ENCODE measurements around the gene SPRR5. TPM values are rescaled to one million over a fixed set of nuclear protein-coding genes. Genes with fewer than 3 reads are reported as not detected.

The SPRR5 gene, protein sequence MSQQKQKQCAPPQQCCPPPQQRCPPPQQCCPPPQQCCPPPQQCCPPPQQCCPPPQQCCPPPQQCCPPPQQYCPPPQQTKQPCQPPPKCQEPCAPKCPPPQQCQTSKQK
- polyA plus RNA-seq (2013) = not detected

GRCh38 chr1:152946651-152947256, at the start of gene SPRR5:
Gene SPRR5, plus strand, starts transcription at chr1:152947206. Its CDS starts 1,349 bp downstream, at chr1:152948555.
- CTCF ChIA-PET = no interaction called here
- 95% methylated on average over 2 of the region's 4 CpGs for WGBS (ENCODE audit: insufficient coverage)
- H3K4me3 ChIP-seq (ENCODE audit: control insufficient read depth in 1 of 7, extremely low read depth in 1 of 7, insufficient read depth in 4 of 7, low read depth in 2 of 7, low read length in 6 of 7) = no peak within 1 kb of the TSS
- no peaks in the 10 kb centered on the region for H3K9me3 ChIP-seq (ENCODE audit: control extremely low read depth in 1 of 5, control insufficient read depth in 4 of 5, insufficient read depth in 2 of 5, low read depth in 1 of 5, low read length in 4 of 5)
- H3K27ac ChIP-seq (ENCODE audit: insufficient read depth in 1 of 2, low read depth in 1 of 2, low read length in 2 of 2, poor library complexity in 1 of 2, severe bottlenecking in 2 of 2) = no peak within 1 kb of the TSS
- POLR2A ChIA-PET = no interaction called here
- no peaks in the 10 kb centered on the region for H3K4me1 ChIP-seq (ENCODE audit: control extremely low read depth in 1 of 4, control insufficient read depth in 4 of 4, insufficient read depth in 4 of 4, low read length in 3 of 4)
- no peak for DNase-seq
- H3K36me3 ChIP-seq (ENCODE audit: control insufficient read depth in 4 of 4, insufficient read depth in 4 of 4, low read length in 3 of 4) = no peaks in the 10 kb centered on the region
- H3K27me3 ChIP-seq (replicated peaks in 2 of 5; ENCODE audit: control insufficient read depth in 4 of 5, insufficient read depth in 5 of 5, low read length in 4 of 5) = peaks cover 0 to 5% (median 2%) of the 10 kb centered on the region in 5 experiments

- Histone ChIP-seq H3K9me3 (ENCODE audit: control extremely low read depth in 1 of 5, control insufficient read depth in 4 of 5, insufficient read depth in 2 of 5, low read depth in 1 of 5, low read length in 4 of 5) (no peaks in the 10 kb centered on the region), H3K4me1 (ENCODE audit: control extremely low read depth in 1 of 4, control insufficient read depth in 4 of 4, insufficient read depth in 4 of 4, low read length in 3 of 4) (no peaks in the 10 kb centered on the region), H3K36me3 (ENCODE audit: control insufficient read depth in 4 of 4, insufficient read depth in 4 of 4, low read length in 3 of 4) (no peaks in the 10 kb centered on the region), H3K4me3 (ENCODE audit: control insufficient read depth in 1 of 7, extremely low read depth in 1 of 7, insufficient read depth in 4 of 7, low read depth in 2 of 7, low read length in 6 of 7) (no peak overlapping the region), H3K27me3 (replicated peaks in 2 of 5; ENCODE audit: control insufficient read depth in 4 of 5, insufficient read depth in 5 of 5, low read length in 4 of 5) (peaks cover 0 to 16% (median 0%) of the 10 kb centered on the region in 5 experiments), H3K27ac (ENCODE audit: insufficient read depth in 1 of 2, low read depth in 1 of 2, low read length in 2 of 2, poor library complexity in 1 of 2, severe bottlenecking in 2 of 2) (no peak overlapping the region)
- no peak for DNase-seq
- WGBS (ENCODE audit: insufficient coverage) = 100% methylated on average over 2 of the region's 4 CpGs
- POLR2A ChIA-PET = no interaction called here
- CTCF ChIA-PET = no interaction called here
Observed at GRCh38 chr1:152899027-152899426, 48.0 kb upstream of the SPRR5 start.

DNA sequence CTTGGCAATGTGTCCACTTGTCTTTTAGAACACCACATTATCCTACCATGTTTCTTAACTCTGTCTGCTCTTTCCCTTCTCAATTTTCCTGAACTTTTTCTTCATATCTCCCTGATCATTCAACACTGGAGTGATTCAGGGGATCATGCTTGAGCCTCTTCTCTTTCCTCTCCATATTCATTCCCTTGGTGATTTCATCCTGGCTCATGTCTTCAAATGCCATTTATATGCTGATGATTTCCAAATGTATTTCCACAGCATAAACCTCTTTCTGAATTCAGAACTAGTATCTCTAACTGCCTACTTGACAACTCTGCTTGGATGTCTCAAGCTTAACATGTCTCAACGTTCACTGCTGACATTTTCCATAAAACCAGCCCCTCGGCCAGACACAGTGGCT, 47.1 kb upstream of the SPRR5 start:
- DNase-seq = no peak
- no peaks in the 10 kb centered on the region for H3K4me1 ChIP-seq (ENCODE audit: control extremely low read depth in 1 of 4, control insufficient read depth in 4 of 4, insufficient read depth in 4 of 4, low read length in 3 of 4)
- H3K9me3 ChIP-seq (ENCODE audit: control extremely low read depth in 1 of 5, control insufficient read depth in 4 of 5, insufficient read depth in 2 of 5, low read depth in 1 of 5, low read length in 4 of 5) = no peaks in the 10 kb centered on the region
- no peak overlapping the region for H3K27ac ChIP-seq (ENCODE audit: insufficient read depth in 1 of 2, low read depth in 1 of 2, low read length in 2 of 2, poor library complexity in 1 of 2, severe bottlenecking in 2 of 2)
- no CpG with 5 or more reads among the region's 2 CpGs for WGBS (ENCODE audit: insufficient coverage)
- H3K36me3 ChIP-seq (ENCODE audit: control insufficient read depth in 4 of 4, insufficient read depth in 4 of 4, low read length in 3 of 4) = no peaks in the 10 kb centered on the region
- H3K4me3 ChIP-seq (ENCODE audit: control insufficient read depth in 1 of 7, extremely low read depth in 1 of 7, insufficient read depth in 4 of 7, low read depth in 2 of 7, low read length in 6 of 7) = no peak overlapping the region
- POLR2A ChIA-PET = no interaction called here
- peaks cover 0 to 17% (median 1%) of the 10 kb centered on the region in 5 experiments for H3K27me3 ChIP-seq (replicated peaks in 2 of 5; ENCODE audit: control insufficient read depth in 4 of 5, insufficient read depth in 5 of 5, low read length in 4 of 5)
- CTCF ChIA-PET = no interaction called here

DNA sequence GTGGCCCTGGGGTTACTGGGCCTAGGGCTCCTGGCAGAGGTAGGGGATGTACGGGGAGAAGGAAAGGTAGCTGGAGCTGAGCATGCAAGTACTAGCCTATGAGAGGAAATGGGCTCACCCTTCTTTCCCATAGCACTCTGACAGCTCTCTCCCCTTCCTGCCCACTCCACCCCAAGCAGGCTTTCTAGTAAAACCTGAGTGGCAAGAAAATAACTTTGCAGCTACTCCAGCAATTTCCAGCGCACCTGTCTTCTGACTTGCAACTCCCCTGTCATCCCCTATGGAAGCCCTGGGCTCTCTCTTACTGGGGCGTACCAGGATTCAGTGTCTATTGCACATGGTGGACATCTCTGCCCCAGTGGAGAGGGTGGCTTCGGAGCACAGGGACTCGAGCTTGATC, 45.4 kb upstream of the SPRR5 start:
- POLR2A ChIA-PET = no interaction called here
- CTCF ChIA-PET = no interaction called here
- no peak overlapping the region for H3K4me3 ChIP-seq (ENCODE audit: control insufficient read depth in 1 of 7, extremely low read depth in 1 of 7, insufficient read depth in 4 of 7, low read depth in 2 of 7, low read length in 6 of 7)
- no peak for DNase-seq
- H3K4me1 ChIP-seq (ENCODE audit: control extremely low read depth in 1 of 4, control insufficient read depth in 4 of 4, insufficient read depth in 4 of 4, low read length in 3 of 4) = no peaks in the 10 kb centered on the region
- H3K27ac ChIP-seq (ENCODE audit: insufficient read depth in 1 of 2, low read depth in 1 of 2, low read length in 2 of 2, poor library complexity in 1 of 2, severe bottlenecking in 2 of 2) = no peak overlapping the region
- 100% methylated on average over 3 of the region's 5 CpGs for WGBS (ENCODE audit: insufficient coverage)
- no peaks in the 10 kb centered on the region for H3K36me3 ChIP-seq (ENCODE audit: control insufficient read depth in 4 of 4, insufficient read depth in 4 of 4, low read length in 3 of 4)
- H3K9me3 ChIP-seq (ENCODE audit: control extremely low read depth in 1 of 5, control insufficient read depth in 4 of 5, insufficient read depth in 2 of 5, low read depth in 1 of 5, low read length in 4 of 5) = no peaks in the 10 kb centered on the region
- peaks cover 0 to 23% (median 2%) of the 10 kb centered on the region in 5 experiments for H3K27me3 ChIP-seq (replicated peaks in 2 of 5; ENCODE audit: control insufficient read depth in 4 of 5, insufficient read depth in 5 of 5, low read length in 4 of 5)

DNA sequence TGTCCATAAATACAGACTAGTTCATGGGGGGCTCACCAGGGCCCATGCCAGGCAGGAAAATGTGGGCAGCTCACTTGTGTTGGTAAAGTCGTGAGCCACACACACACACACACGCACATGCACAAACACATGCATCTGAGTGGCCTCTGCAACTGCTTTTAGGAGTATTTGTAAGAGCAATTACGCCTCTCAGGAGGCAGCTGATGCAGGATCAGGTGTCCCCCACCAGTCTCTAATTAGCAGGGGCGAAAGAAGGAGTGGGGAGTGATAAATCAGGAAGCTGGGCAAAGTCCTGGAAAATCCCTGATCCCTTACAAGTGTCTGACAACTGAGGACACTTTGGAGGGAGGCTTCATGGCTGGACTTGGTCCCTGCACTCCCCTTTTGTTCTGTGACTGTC, 44.4 kb upstream of the SPRR5 start:
- H3K4me3 ChIP-seq (ENCODE audit: control insufficient read depth in 1 of 7, extremely low read depth in 1 of 7, insufficient read depth in 4 of 7, low read depth in 2 of 7, low read length in 6 of 7) = no peak overlapping the region
- peaks cover 0 to 22% (median 2%) of the 10 kb centered on the region in 5 experiments for H3K27me3 ChIP-seq (replicated peaks in 2 of 5; ENCODE audit: control insufficient read depth in 4 of 5, insufficient read depth in 5 of 5, low read length in 4 of 5)
- CTCF ChIA-PET = no interaction called here
- H3K27ac ChIP-seq (ENCODE audit: insufficient read depth in 1 of 2, low read depth in 1 of 2, low read length in 2 of 2, poor library complexity in 1 of 2, severe bottlenecking in 2 of 2) = no peak overlapping the region
- WGBS (ENCODE audit: insufficient coverage) = 72% methylated on average over 3 of the region's 4 CpGs
- no peak for DNase-seq
- H3K9me3 ChIP-seq (ENCODE audit: control extremely low read depth in 1 of 5, control insufficient read depth in 4 of 5, insufficient read depth in 2 of 5, low read depth in 1 of 5, low read length in 4 of 5) = no peaks in the 10 kb centered on the region
- H3K36me3 ChIP-seq (ENCODE audit: control insufficient read depth in 4 of 4, insufficient read depth in 4 of 4, low read length in 3 of 4) = no peaks in the 10 kb centered on the region
- POLR2A ChIA-PET = no interaction called here
- no peaks in the 10 kb centered on the region for H3K4me1 ChIP-seq (ENCODE audit: control extremely low read depth in 1 of 4, control insufficient read depth in 4 of 4, insufficient read depth in 4 of 4, low read length in 3 of 4)

DNA sequence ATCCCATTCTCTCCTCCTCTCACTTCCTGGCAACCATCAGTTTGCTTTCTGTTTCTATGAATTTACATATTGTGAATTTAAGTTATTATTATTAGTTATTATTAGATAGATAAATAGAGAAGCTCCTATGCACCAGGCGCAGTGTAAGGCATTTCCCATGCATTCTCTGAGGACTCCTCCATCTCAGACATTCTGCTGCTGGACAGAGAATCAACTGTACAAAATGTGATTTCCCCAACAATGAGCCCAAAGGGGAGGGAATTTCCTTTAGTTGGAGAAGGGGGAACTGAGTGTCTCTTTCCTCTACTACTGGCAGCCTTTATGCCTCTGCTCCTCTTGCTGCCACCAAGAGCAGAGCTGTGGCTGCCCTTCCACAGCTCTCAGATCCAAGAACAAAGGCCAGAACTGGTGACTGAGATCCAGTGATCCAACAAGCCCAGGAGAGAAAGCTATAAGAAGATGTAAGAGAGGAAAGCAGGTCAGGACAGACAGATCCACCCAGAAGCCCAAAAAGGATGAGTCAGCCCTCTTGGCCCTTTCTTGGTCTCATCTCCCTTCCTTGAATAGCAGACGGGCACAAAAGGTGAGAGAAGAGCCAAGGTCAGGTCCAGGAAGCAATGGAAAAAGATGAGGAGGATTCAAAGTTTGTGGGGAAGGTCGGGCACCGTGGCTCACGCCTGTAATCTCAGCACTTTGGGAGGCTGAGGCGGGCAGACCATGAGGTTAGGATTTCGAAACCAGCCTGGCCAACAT, 42.1 kb upstream of the SPRR5 start:
- Histone ChIP-seq H3K9me3 (ENCODE audit: control extremely low read depth in 1 of 5, control insufficient read depth in 4 of 5, insufficient read depth in 2 of 5, low read depth in 1 of 5, low read length in 4 of 5) (no peaks in the 10 kb centered on the region), H3K4me3 (ENCODE audit: control insufficient read depth in 1 of 7, extremely low read depth in 1 of 7, insufficient read depth in 4 of 7, low read depth in 2 of 7, low read length in 6 of 7) (no peak overlapping the region), H3K36me3 (ENCODE audit: control insufficient read depth in 4 of 4, insufficient read depth in 4 of 4, low read length in 3 of 4) (no peaks in the 10 kb centered on the region), H3K4me1 (ENCODE audit: control extremely low read depth in 1 of 4, control insufficient read depth in 4 of 4, insufficient read depth in 4 of 4, low read length in 3 of 4) (no peaks in the 10 kb centered on the region), H3K27me3 (replicated peaks in 2 of 5; ENCODE audit: control insufficient read depth in 4 of 5, insufficient read depth in 5 of 5, low read length in 4 of 5) (peaks cover 0 to 17% (median 0%) of the 10 kb centered on the region in 5 experiments), H3K27ac (ENCODE audit: insufficient read depth in 1 of 2, low read depth in 1 of 2, low read length in 2 of 2, poor library complexity in 1 of 2, severe bottlenecking in 2 of 2) (no peak overlapping the region)
- WGBS (ENCODE audit: insufficient coverage) = 87% methylated on average over 4 of the region's 7 CpGs
- ChIA-PET CTCF (interaction anchor here (1.1 kb wide), 1 partner anchor 34 kb away, joined by 4 read pairs; no protein-coding TSS in a partner anchor), POLR2A (no interaction called here)
- DNase-seq = no peak

GRCh38 chr1:152906023-152906565, 40.9 kb upstream of the SPRR5 start:
- Histone ChIP-seq H3K9me3 (ENCODE audit: control extremely low read depth in 1 of 5, control insufficient read depth in 4 of 5, insufficient read depth in 2 of 5, low read depth in 1 of 5, low read length in 4 of 5) (no peaks in the 10 kb centered on the region), H3K27me3 (replicated peaks in 2 of 5; ENCODE audit: control insufficient read depth in 4 of 5, insufficient read depth in 5 of 5, low read length in 4 of 5) (peaks cover 0 to 29% (median under 1%) of the 10 kb centered on the region in 5 experiments), H3K4me1 (ENCODE audit: control extremely low read depth in 1 of 4, control insufficient read depth in 4 of 4, insufficient read depth in 4 of 4, low read length in 3 of 4) (no peaks in the 10 kb centered on the region), H3K27ac (ENCODE audit: insufficient read depth in 1 of 2, low read depth in 1 of 2, low read length in 2 of 2, poor library complexity in 1 of 2, severe bottlenecking in 2 of 2) (no peak overlapping the region), H3K36me3 (ENCODE audit: control insufficient read depth in 4 of 4, insufficient read depth in 4 of 4, low read length in 3 of 4) (no peaks in the 10 kb centered on the region), H3K4me3 (ENCODE audit: control insufficient read depth in 1 of 7, extremely low read depth in 1 of 7, insufficient read depth in 4 of 7, low read depth in 2 of 7, low read length in 6 of 7) (no peak overlapping the region)
- WGBS (ENCODE audit: insufficient coverage) = 80% methylated on average over 5 of the region's 5 CpGs
- DNase-seq = no peak
- CTCF ChIA-PET = interaction anchor here (1.1 kb wide), 1 partner anchor 35 kb away, joined by 4 read pairs; no protein-coding TSS in a partner anchor
- POLR2A ChIA-PET = no interaction called here

Measured in common myeloid progenitor, CD34-positive (primary cell).